Esophagus muscularis mucosa (tissue), 4 donors: ENCODE data around the gene AGAP1.

Experiments
- EP300 ChIP-seq: sonication (generic); formaldehyde crosslinking; IDR thresholded peaks from one replicate; pipeline ENCODE4 v1.6.1; 2017; ENCODE audit warnings: antibody characterized with exemption
- POLR2A ChIP-seq: fragments of 450-650 bp; IDR thresholded peaks from one replicate; pipeline ENCODE4 v1.6.1; 2017; ENCODE audit warnings: antibody characterized with exemption, moderate library complexity, mild to moderate bottlenecking, low read depth
- POLR2AphosphoS5 ChIP-seq, 2 donors: sonication (generic); formaldehyde crosslinking; IDR thresholded peaks; one replicate each; pipeline ENCODE4 v1.6.1; 2017; ENCODE audit warnings: antibody characterized with exemption in 2 of 2
- TF ChIP-seq, protein P1 (sequence below), 3 experiments: fragments of 200-600 bp in 2 of 3; fragments of 450-650 bp in 1 of 3; sonication (generic) in 2 of 3; IDR thresholded peaks; one replicate each; pipeline ENCODE4 v1.5.1; 2017 to 2019; ENCODE audit warnings: antibody characterized with exemption in 3 of 3, mild to moderate bottlenecking in 2 of 3, moderate library complexity in 1 of 3

- TF ChIP-seq, protein P1, sequence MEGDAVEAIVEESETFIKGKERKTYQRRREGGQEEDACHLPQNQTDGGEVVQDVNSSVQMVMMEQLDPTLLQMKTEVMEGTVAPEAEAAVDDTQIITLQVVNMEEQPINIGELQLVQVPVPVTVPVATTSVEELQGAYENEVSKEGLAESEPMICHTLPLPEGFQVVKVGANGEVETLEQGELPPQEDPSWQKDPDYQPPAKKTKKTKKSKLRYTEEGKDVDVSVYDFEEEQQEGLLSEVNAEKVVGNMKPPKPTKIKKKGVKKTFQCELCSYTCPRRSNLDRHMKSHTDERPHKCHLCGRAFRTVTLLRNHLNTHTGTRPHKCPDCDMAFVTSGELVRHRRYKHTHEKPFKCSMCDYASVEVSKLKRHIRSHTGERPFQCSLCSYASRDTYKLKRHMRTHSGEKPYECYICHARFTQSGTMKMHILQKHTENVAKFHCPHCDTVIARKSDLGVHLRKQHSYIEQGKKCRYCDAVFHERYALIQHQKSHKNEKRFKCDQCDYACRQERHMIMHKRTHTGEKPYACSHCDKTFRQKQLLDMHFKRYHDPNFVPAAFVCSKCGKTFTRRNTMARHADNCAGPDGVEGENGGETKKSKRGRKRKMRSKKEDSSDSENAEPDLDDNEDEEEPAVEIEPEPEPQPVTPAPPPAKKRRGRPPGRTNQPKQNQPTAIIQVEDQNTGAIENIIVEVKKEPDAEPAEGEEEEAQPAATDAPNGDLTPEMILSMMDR (IDR thresholded peaks at IDR 0.05) = no peak
- no peak for TF ChIP-seq POLR2AphosphoS5 (IDR thresholded peaks at IDR 0.05)
- TF ChIP-seq EP300 = no peak
- no peak for TF ChIP-seq POLR2A
Observed at GRCh38 chr2:235568431-235568830, 74.6 kb downstream of the AGAP1 start.
